Tibial nerve (tissue), 4 donors: ENCODE results near the gene PCGF6. TPM values are rescaled to one million over a fixed set of nuclear protein-coding genes. Genes with fewer than 3 reads are reported as not detected.

Experiments
- DNase-seq, 2 donors: peaks; one replicate each; pipeline ENCODE4 v3.0.0-alpha.2; 2019; ENCODE audit warnings: low spot score in 2 of 2
- H3K27ac ChIP-seq, 4 donors: fragments of 200-600 bp; sonication (generic) in 3 of 4; one replicate each; pipeline ENCODE4 v1.5.1; 2017 to 2019; ENCODE audit warnings: mild to moderate bottlenecking in 1 of 4
- H3K27me3 ChIP-seq, 2 donors: fragments of 200-600 bp; sonication (generic) in 1 of 2; one replicate each; pipeline versions ENCODE4 v1.5.1 to v1.6.0; 2017 to 2019
- H3K36me3 ChIP-seq, 3 donors: fragments of 200-600 bp; sonication (generic); one replicate each; pipeline ENCODE4 v1.5.1; 2018 to 2019
- H3K4me1 ChIP-seq, 4 donors: fragments of 200-600 bp; sonication (generic) in 3 of 4; one replicate each; pipeline ENCODE4 v1.5.1; 2017 to 2019
- H3K4me3 ChIP-seq, 4 donors: fragments of 200-600 bp; sonication (generic) in 3 of 4; one replicate each; pipeline ENCODE4 v1.5.1; 2017 to 2019; ENCODE audit warnings: mild to moderate bottlenecking in 1 of 4, moderate library complexity in 1 of 4
- H3K9me3 ChIP-seq, 4 donors: fragments of 200-600 bp; sonication (generic) in 3 of 4; one replicate each; pipeline ENCODE4 v1.5.1; 2017 to 2019
- CTCF ChIP-seq, 5 experiments: fragments of 200-600 bp in 3 of 5; fragments of 450-650 bp in 2 of 5; sonication (generic) in 3 of 5; IDR thresholded peaks; one replicate each; pipeline ENCODE4 v1.5.1; 2016 to 2019; ENCODE audit warnings: antibody characterized with exemption in 5 of 5, mild to moderate bottlenecking in 3 of 5, moderate library complexity in 2 of 5
- EP300 ChIP-seq, 2 donors: sonication (generic); formaldehyde crosslinking; IDR thresholded peaks; one replicate each; pipeline ENCODE4 v1.6.1; 2017; ENCODE audit warnings: antibody characterized with exemption in 2 of 2, mild to moderate bottlenecking in 1 of 2
- POLR2A ChIP-seq, 2 donors: fragments of 450-650 bp; IDR thresholded peaks; one replicate each; pipeline ENCODE4 v1.6.1; 2017; ENCODE audit warnings: antibody characterized with exemption in 2 of 2, mild to moderate bottlenecking in 2 of 2, moderate library complexity in 2 of 2
- WGBS, 2 donors: methylation state at CpG; one replicate each; pipeline ENCODE4 v1.1.5; 2018; 5-methylcytosine and 5-hydroxymethylcytosine counted together
- total RNA-seq, 4 donors: library from RNA; depleted of rRNA; stranded (reverse); fragments of >200 nt; gene quantifications; one replicate each; pipeline ENCODE4 v1.1.0, GENCODE V29; 2016

Gene PCGF6
- 10 to 100 TPM; 22.1 to 35.4 (median 25.4) TPM for total RNA-seq

- H3K36me3 ChIP-seq = peaks cover 0 to 30% (median 6%) of the 10 kb centered on the region in 3 donors
- H3K9me3 ChIP-seq = no peaks in the 10 kb centered on the region
- H3K27me3 ChIP-seq = no peaks in the 10 kb centered on the region
- DNase-seq = peak; percentile 42 to 44
- WGBS, 2 donors = 0% methylated on average over 39 to 66 of the region's 82 CpGs
- TF ChIP-seq EP300 (IDR thresholded peaks at IDR 0.05) (peak in 1 of 2 donors; percentile 30), POLR2A (IDR thresholded peaks at IDR 0.05) (no peak)
- H3K4me3 ChIP-seq = peak within 1 kb of the TSS; percentile 64 to 76 (median 70)
- H3K27ac ChIP-seq = peak within 1 kb of the TSS; percentile 9 to 89 (median 82)
- H3K4me1 ChIP-seq = peaks cover 0 to 20% (median 0%) of the 10 kb centered on the region in 4 donors
Measured at GRCh38 chr10:103350517-103351260, at the start of gene PCGF6. Gene PCGF6, minus strand, starts transcription at chr10:103351140. Its CDS starts 74 bp downstream, at chr10:103351066.

- H3K27me3 ChIP-seq = no peaks in the 10 kb centered on the region
- no peak overlapping the region for H3K27ac ChIP-seq
- H3K4me3 ChIP-seq = peak overlapping the region; percentile 78 to 97 (median 88)
- 53 to 60% methylated on average over 19 of the region's 19 CpGs for WGBS, 2 donors
- no peak for DNase-seq
- peaks cover 0 to 41% (median 5%) of the 10 kb centered on the region in 3 donors for H3K36me3 ChIP-seq
- no peak for TF ChIP-seq EP300 (IDR thresholded peaks at IDR 0.05)
- TF ChIP-seq POLR2A (IDR thresholded peaks at IDR 0.05) = no peak
- no peak for TF ChIP-seq CTCF (IDR thresholded peaks at IDR 0.05)
- H3K9me3 ChIP-seq = no peaks in the 10 kb centered on the region
- H3K4me1 ChIP-seq = peaks cover 0 to 49% (median 21%) of the 10 kb centered on the region in 4 donors
Measured at GRCh38 chr10:103397191-103397825, 46.4 kb upstream of the PCGF6 start.

- Histone ChIP-seq H3K36me3 (peaks cover 0 to 40% (median 0%) of the 10 kb centered on the region in 3 donors), H3K4me1 (peaks cover 0 to 49% (median 21%) of the 10 kb centered on the region in 4 donors), H3K4me3 (peak overlapping the region; percentile 78 to 97 (median 88)), H3K27me3 (no peaks in the 10 kb centered on the region), H3K27ac (peak overlapping the region in 3 of 4 donors; percentile 86 to 91 (median 91)), H3K9me3 (no peaks in the 10 kb centered on the region)
- TF ChIP-seq EP300 (IDR thresholded peaks at IDR 0.05) (no peak), CTCF (IDR thresholded peaks at IDR 0.05) (peak in 1 of 5 experiments; percentile 4)
- DNase-seq = no peak
- WGBS, 2 donors = 0% methylated on average over 7 to 8 of the region's 8 CpGs
Measured at GRCh38 chr10:103396789-103397087, 45.8 kb upstream of the PCGF6 start.

- WGBS, 2 donors = 0 to 1% methylated on average over 50 to 56 of the region's 56 CpGs
- Histone ChIP-seq H3K4me1 (peaks cover 0 to 49% (median 21%) of the 10 kb centered on the region in 4 donors), H3K36me3 (peaks cover 0 to 40% (median 0%) of the 10 kb centered on the region in 3 donors), H3K4me3 (peak within 1 kb of the TSS; percentile 78 to 97 (median 88)), H3K27me3 (no peaks in the 10 kb centered on the region), H3K9me3 (no peaks in the 10 kb centered on the region), H3K27ac (peak within 1 kb of the TSS; percentile 50 to 91 (median 88))
- peak in 1 of 5 experiments; percentile 25 for TF ChIP-seq CTCF (IDR thresholded peaks at IDR 0.05)
- peak in 1 of 2 donors; percentile 49 for TF ChIP-seq POLR2A (IDR thresholded peaks at IDR 0.05)
- TF ChIP-seq EP300 (IDR thresholded peaks at IDR 0.05) = peak in 1 of 2 donors; percentile 82
- DNase-seq = peak; percentile 94 to 98
Measured at GRCh38 chr10:103396067-103396788, 45.3 kb upstream of the PCGF6 start, which contains the start of the genes ATP5MK and PDCD11. Gene ATP5MK, minus strand, starts transcription at chr10:103396475. Its CDS starts 4,018 bp downstream, at chr10:103392457. Gene PDCD11, plus strand, starts transcription at chr10:103396626. Its CDS starts 1,801 bp downstream, at chr10:103398427.

- no peak for DNase-seq
- H3K4me3 ChIP-seq = peak overlapping the region; percentile 78 to 97 (median 88)
- 4 to 5% methylated on average over 11 of the region's 11 CpGs for WGBS, 2 donors
- H3K4me1 ChIP-seq = peaks cover 0 to 49% (median 21%) of the 10 kb centered on the region in 4 donors
- peaks cover 0 to 40% (median 0%) of the 10 kb centered on the region in 3 donors for H3K36me3 ChIP-seq
- H3K9me3 ChIP-seq = no peaks in the 10 kb centered on the region
- peak overlapping the region; percentile 50 to 91 (median 88) for H3K27ac ChIP-seq
- TF ChIP-seq CTCF (IDR thresholded peaks at IDR 0.05) = no peak
- TF ChIP-seq EP300 (IDR thresholded peaks at IDR 0.05) = no peak
- no peak for TF ChIP-seq POLR2A (IDR thresholded peaks at IDR 0.05)
- H3K27me3 ChIP-seq = no peaks in the 10 kb centered on the region
Measured at GRCh38 chr10:103395754-103396066, 44.8 kb upstream of the PCGF6 start.
